Activated naive CD4-positive, alpha-beta T cell (primary cell): ENCODE measurements around the gene RIC8B.

Experiments used
- DNase-seq, 4 experiments: peaks; one replicate each; lab custom pipeline; 2025; lab: John Stamatoyannopoulos, UW

RIC8B gene

GRCh38 chr12:106801830-106802533 lies 27.5 kb downstream of the RIC8B start:
- DNase-seq, result no peak

- no peak for DNase-seq
These were observed 30.2 kb downstream of the RIC8B start for GRCh38 chr12:106804668-106805067.

- no peak for DNase-seq
These were observed 40.2 kb downstream of the RIC8B start for GRCh38 chr12:106814714-106815113.

GRCh38 chr12:106815741-106816140 lies 41.3 kb downstream of the RIC8B start:
- no peak for DNase-seq

DNA sequence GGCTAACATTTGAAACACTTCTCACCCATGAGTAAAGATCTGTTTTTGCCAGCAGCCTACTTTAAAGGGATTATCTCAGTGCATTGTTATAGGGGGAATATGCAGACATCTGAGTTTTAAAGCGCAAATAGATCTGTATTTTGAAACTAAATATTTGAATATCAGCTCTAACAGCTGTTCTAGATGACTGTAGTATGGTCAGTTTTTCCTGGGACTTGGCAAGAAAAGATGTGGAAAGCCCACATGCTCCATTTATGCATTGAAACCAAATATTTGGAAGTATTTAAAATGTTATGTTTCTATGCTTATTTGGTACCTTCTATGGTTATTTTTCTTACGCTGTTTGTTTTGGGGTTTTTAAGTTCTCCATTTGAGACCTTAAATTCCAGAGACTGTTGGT lies 41.7 kb downstream of the RIC8B start:
- DNase-seq, result no peak

GRCh38 chr12:106819991-106820390 lies 45.5 kb downstream of the RIC8B start:
- no peak for DNase-seq

DNA sequence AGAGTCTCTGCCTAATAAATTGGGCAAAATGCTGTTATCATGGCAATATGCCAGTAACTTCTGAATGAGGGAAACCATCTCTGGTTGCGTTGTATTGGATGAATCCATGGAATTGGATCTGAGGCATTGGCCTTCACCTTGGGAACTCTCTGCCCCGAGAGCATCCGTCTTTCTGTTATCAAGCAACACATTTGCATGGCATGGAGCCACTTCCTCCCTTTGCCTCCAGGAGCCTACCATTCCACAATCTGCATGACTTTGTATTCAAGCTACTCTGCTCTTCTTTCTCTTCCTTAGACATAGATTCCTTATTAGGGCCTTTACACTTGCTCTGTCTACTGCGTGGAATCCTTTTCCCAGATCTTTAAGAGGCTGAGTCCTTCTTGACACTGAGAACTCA lies 57.2 kb downstream of the RIC8B start:
- DNase-seq, result no peak

DNA sequence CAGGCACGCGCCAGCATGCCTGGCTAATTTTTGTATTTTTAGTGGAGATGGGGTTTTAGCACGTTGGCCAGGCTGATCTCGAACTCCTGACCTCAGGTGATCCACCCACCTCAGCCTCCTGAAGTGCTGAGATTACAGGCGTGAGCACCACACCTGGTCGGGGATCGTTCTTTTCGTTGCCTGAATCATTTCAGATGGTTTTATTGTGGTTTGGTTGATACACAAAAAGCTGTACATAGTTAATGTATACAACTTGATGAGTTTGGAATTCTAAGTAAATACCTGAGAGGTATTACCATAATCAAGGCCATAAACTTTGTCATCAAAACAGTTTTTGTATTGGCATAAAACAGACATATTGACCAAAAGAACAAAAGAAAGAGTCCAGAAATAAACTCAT lies 63.3 kb downstream of the RIC8B start:
- DNase-seq, result no peak

- DNase-seq, result no peak
These were observed 64.9 kb downstream of the RIC8B start for GRCh38 chr12:106839333-106839732.

DNA sequence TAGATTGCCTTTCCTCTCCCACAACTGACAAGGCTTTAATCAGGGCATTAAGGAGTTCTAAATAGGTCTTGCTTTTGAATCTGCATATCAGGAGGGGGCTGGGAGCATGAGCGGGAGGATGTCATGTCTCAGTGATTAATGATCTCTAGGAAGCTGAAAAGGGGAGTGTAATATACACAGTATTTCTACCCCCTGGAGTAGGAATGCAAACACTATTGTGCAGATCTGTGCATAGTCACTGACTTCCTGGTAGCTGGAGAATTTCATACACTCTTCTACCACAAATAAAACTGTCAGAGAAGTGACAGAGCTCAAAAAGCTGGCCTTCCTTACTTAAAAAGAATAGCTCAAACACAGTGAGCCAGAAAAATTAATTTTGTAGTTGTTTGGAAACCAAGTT lies 65.8 kb downstream of the RIC8B start:
- DNase-seq, result no peak

GRCh38 chr12:106841510-106842302 lies 67.2 kb downstream of the RIC8B start:
- DNase-seq, result peak in 1 of 4 experiments; percentile 10

DNA sequence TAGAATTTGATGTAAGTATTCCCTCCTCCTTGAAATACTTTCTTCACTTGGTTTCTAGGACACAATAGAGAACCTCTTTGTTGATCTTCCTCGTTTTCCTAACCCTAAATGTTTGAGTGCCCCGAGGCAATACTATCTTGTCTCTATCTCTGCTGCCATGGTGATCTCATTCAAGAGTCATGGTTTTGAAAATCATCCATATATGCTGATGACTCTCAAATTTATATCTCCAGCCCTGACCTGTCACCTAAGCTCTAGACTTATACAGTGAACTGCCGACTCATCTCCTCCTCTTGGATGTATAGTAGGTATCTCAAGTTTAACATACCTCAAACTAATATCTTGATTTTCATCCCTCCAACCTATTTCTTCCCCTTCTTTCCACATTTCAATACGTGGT lies 71.4 kb downstream of the RIC8B start:
- no peak for DNase-seq

- no peak for DNase-seq
These were observed 73.4 kb downstream of the RIC8B start for GRCh38 chr12:106847861-106848260.

DNA sequence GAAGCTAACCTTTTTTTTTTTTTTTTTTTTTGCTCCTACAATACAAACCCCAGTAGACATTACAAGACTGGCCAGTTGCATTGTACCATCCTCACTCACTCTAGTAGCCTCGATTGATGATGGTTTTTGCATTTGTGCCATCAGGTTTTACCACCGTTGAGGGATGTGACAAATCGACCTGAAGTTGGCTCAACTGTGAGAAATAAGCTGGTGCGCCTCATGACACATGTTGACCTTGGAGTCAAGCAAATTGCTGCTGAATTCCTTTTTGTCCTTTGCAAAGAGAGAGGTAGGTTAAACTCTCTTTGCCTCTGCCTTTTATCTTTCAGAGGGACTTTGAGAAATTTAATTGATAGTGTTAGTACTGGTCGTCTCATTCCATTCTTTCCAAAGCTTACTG lies 76.8 kb downstream of the RIC8B start:
- no peak for DNase-seq

GRCh38 chr12:106854723-106855122 lies 80.2 kb downstream of the RIC8B start:
- DNase-seq, result no peak

DNA sequence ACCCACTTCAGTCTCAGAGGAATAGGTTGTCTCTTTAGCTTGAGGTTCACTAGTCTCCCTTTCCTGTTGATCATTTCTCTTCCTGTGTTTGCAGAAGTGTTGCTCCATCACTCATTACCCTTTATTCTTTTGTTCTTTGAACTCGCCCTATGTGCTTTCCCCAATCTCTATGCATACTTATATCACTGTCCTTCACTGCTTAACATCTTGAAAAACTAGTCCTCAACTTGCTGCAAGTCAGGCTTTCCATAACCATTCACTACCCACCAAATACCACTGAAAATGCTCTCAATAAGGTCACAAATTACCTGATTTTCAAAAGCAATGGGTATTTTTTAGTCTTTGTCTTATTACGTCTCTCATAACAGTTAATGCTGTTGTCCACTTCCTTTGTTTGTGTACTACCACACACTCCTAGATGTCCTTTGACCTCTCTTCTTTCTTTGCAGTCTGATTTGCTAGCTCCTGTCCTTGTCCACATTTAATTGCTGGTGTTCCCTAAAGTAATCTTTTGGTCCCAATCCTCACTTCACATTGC lies 80.8 kb downstream of the RIC8B start:
- DNase-seq, result no peak

DNA sequence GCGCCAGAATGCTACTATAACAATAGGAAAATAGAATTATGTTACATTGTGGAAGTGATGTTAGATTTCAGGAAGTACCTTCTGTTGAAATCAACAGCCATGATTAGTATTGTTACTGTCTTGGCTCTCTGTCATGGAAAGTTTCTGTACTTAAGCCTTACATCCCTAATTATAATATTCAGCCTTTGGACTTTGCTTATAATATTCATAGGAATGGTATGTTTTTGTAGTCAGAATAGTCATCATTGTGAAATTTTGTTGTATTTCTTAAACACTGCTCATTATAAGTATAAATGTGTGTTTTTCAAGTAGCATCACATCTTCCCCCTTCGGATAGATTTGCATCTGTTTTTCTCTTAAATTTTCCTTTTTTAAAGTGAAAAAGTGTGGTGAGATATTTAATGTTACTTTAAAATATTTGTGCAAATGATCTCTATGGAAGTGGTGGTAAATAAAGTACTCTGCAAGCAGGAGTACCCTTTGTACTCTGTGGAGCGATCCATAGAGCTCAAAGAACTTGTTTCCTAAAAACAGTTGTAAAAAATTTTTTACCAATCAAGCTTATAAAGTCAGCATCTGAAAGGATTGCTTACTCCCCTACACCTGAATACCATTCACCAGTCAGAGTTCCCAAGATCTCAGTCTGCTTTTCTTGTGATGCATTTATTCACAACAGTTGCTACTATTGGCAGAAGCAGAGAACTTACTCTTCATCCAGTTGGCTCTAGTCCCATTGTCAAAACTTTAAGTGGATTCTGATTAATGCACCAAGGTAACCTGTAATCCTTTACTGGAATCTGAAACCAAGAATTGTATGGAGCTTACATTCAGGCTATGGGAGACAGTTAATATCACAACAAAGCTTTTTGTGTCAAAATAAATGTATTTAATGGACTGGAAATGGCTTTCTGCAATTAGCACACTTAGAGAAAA lies 87.8 kb downstream of the RIC8B start:
- no peak for DNase-seq

DNA sequence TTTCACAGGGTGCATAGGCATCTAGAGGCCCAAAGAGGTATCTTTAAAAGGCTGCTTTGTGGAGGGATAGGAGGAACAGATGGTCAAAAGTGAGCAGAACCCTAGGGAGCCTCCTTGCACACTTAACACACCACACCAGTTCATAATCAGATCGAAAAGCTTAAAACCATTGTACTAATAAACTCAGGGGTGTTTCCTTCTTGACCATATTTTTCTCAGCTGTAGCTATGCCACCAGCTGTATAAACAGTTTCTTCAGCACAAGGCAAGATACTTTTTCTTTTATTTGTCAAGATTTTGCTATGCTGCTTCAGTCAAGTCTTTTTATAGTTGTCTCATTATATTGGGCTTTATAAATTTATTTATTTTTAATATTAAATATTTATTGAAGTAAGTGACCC lies 88.7 kb downstream of the RIC8B start:
- DNase-seq, result no peak

- DNase-seq, result no peak
These were observed 91.2 kb downstream of the RIC8B start for GRCh38 chr12:106865683-106866082.

DNA sequence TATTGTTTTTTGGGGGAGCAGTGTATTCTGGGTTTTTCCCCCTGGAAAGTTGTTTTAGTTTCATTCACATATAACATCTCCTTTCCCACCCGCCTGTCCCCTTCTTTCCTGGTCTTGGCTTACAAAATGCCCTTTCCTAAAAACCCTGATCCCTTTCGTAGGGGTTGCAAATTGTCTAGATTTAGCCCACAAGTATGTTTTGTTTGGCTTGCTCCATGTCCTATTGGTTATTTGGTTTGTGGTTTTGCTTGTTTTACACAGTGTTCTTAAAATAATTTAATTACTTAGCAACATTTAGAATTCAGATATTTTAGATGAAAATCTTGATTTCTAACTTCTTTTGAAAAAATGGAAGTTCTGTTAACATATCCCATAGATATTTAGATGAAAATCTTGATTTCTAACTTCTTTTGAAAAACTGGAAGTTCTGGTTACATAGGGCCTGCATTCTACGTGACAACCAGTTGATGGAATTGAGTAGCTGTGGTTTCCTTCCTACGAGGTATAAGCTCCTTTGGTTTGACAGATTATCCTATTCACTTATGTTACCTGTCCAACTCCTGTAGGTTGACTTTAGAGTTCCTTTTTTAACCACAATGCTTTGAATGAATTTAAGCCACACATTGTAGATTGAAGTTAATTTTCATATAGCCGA lies 92.1 kb downstream of the RIC8B start:
- DNase-seq, result no peak

GRCh38 chr12:106867651-106868050 lies 93.2 kb downstream of the RIC8B start:
- no peak for DNase-seq
